Parathyroid adenoma (tissue), 2 donors: ENCODE results near the gene FBXW12.

ENCODE experiments used
- H2AFZ ChIP-seq: fragments of 300-600 bp; sonication (generic); one replicate; pipeline ENCODE4 v1.7.0; 2017; ENCODE audit warnings: antibody characterized with exemption, mild to moderate bottlenecking
- H3K27ac ChIP-seq: fragments of 300-600 bp; sonication (generic); one replicate; pipeline ENCODE4 v1.7.0; 2017
- H3K27me3 ChIP-seq: fragments of 300-600 bp; sonication (generic); one replicate; pipeline ENCODE4 v1.7.0; 2017; ENCODE audit warnings: low read length; ENCODE audit not compliant: control insufficient read depth, insufficient read depth
- H3K36me3 ChIP-seq: fragments of 300-600 bp; sonication (generic); one replicate; pipeline ENCODE4 v1.7.0; 2017; ENCODE audit warnings: low read length; ENCODE audit not compliant: control insufficient read depth, insufficient read depth
- H3K4me1 ChIP-seq: fragments of 300-600 bp; sonication (generic); one replicate; pipeline ENCODE4 v1.7.0; 2017; ENCODE audit warnings: control low read depth
- H3K4me2 ChIP-seq: fragments of 300-600 bp; sonication (generic); one replicate; pipeline ENCODE4 v1.7.0; 2017; ENCODE audit warnings: low read length
- H3K4me3 ChIP-seq: fragments of 300-600 bp; sonication (generic); one replicate; pipeline ENCODE4 v1.7.0; 2017; ENCODE audit warnings: low read depth, low read length
- H3K79me2 ChIP-seq: fragments of 300-600 bp; sonication (generic); one replicate; pipeline ENCODE4 v1.7.0; 2017; ENCODE audit warnings: control low read depth
- H3K9ac ChIP-seq: fragments of 300-600 bp; sonication (generic); one replicate; pipeline ENCODE4 v1.7.0; 2017; ENCODE audit warnings: mild to moderate bottlenecking
- H3K9me3 ChIP-seq: fragments of 300-600 bp; sonication (generic); one replicate; pipeline ENCODE4 v1.7.0; 2017; ENCODE audit warnings: low read length; ENCODE audit not compliant: control insufficient read depth
- TF ChIP-seq, protein P1 (sequence below): fragments of 300-600 bp; sonication (generic); IDR thresholded peaks from one replicate; pipeline ENCODE4 v1.7.0; 2017; ENCODE audit warnings: antibody characterized with exemption, mild to moderate bottlenecking
- donor health status: primary hyperparathyroidism.

FBXW12 gene

DNA sequence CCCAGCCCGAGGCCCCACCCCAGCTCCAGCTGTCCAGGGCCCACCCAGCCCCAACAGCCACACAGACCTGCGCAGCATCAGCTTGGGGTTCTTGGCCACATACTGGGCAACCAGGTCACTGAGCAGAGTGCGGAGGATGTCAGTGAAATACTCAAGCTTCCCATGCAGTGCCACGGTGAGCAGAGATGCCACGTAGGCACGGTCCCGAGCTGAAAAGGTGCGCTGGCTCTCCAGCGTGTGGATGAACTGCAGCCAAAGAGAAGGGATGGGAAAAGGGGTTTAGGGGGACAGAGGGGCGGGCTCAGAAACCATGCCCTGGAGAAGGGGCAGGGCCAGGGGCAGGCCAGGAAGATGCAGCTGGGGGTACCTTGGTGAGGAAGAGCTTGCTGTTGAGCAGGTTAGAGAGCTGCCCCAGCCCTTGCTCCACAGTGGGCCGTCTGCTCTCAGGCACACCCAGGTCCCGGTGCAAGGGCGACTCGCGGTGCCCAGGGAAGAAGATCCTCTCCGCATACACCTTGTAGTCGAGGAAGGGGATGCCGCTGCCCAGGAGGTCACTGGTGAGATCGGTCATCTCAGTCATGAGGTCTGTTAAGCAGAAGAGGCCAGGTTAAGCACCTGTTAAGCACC is 40.5 kb downstream of the FBXW12 start:
- no peak overlapping the region for H3K9ac ChIP-seq
- no peaks in the 10 kb centered on the region for H3K9me3 ChIP-seq
- no peaks in the 10 kb centered on the region for H3K79me2 ChIP-seq
- H3K27me3 ChIP-seq: no peaks in the 10 kb centered on the region
- TF ChIP-seq, protein P1, sequence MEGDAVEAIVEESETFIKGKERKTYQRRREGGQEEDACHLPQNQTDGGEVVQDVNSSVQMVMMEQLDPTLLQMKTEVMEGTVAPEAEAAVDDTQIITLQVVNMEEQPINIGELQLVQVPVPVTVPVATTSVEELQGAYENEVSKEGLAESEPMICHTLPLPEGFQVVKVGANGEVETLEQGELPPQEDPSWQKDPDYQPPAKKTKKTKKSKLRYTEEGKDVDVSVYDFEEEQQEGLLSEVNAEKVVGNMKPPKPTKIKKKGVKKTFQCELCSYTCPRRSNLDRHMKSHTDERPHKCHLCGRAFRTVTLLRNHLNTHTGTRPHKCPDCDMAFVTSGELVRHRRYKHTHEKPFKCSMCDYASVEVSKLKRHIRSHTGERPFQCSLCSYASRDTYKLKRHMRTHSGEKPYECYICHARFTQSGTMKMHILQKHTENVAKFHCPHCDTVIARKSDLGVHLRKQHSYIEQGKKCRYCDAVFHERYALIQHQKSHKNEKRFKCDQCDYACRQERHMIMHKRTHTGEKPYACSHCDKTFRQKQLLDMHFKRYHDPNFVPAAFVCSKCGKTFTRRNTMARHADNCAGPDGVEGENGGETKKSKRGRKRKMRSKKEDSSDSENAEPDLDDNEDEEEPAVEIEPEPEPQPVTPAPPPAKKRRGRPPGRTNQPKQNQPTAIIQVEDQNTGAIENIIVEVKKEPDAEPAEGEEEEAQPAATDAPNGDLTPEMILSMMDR: no peak
- H3K4me3 ChIP-seq: no peak overlapping the region
- H3K36me3 ChIP-seq: no peaks in the 10 kb centered on the region
- no peak overlapping the region for H2AFZ ChIP-seq
- no peaks in the 10 kb centered on the region for H3K4me1 ChIP-seq
- H3K4me2 ChIP-seq: no peak overlapping the region
- H3K27ac ChIP-seq: no peak overlapping the region

DNA sequence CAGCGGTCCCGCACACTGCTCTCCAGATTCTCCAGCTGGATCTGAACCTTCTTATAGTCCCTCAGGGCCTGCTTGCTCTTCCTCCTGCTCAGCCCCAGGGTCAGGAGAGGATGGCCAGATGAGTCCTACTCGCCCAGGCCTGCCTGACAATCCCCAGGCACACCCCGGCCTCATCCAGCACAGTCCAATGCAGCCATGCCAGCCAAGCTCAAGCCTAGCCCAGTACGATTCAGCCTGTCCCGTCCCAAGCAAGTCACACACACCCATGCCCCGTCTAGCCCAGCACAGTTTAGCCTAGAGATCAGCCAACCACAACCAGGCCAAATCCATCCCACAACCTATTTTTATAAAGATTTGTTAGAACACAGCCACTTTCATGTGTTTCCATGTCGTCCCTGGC is 41.1 kb downstream of the FBXW12 start:
- H3K27me3 ChIP-seq: no peaks in the 10 kb centered on the region
- no peak overlapping the region for H3K9ac ChIP-seq
- H2AFZ ChIP-seq: no peak overlapping the region
- H3K4me2 ChIP-seq: no peak overlapping the region
- H3K27ac ChIP-seq: no peak overlapping the region
- no peaks in the 10 kb centered on the region for H3K4me1 ChIP-seq
- no peaks in the 10 kb centered on the region for H3K36me3 ChIP-seq
- H3K9me3 ChIP-seq: no peaks in the 10 kb centered on the region
- H3K79me2 ChIP-seq: no peaks in the 10 kb centered on the region
- TF ChIP-seq, protein P1: no peak
- H3K4me3 ChIP-seq: no peak overlapping the region

DNA sequence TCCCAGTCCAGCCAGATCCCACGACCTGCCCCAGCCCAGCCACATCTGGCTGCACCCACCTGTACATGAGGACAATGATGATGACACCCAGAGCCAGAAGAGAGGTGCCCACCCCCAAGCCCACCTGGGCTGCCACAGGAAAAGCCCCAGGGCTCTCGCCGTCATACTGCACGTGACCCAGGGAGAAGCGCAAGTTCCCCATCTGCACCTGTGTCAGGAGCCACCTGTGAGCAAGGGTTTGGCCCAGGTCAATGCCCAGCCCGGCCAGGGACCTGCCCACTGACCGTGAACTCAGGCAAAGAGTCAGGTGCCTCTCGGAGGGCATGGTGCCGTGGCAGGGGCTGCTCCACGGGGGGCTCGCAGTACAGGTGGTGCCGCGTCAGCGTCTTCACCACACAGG is 41.6 kb downstream of the FBXW12 start:
- Histone ChIP-seq H3K4me1 (no peaks in the 10 kb centered on the region), H3K79me2 (no peaks in the 10 kb centered on the region), H2AFZ (no peak overlapping the region), H3K36me3 (no peaks in the 10 kb centered on the region), H3K9me3 (no peaks in the 10 kb centered on the region), H3K27ac (no peak overlapping the region), H3K4me3 (no peak overlapping the region), H3K27me3 (no peaks in the 10 kb centered on the region), H3K4me2 (no peak overlapping the region), H3K9ac (no peak overlapping the region)
- TF ChIP-seq, protein P1: no peak

DNA sequence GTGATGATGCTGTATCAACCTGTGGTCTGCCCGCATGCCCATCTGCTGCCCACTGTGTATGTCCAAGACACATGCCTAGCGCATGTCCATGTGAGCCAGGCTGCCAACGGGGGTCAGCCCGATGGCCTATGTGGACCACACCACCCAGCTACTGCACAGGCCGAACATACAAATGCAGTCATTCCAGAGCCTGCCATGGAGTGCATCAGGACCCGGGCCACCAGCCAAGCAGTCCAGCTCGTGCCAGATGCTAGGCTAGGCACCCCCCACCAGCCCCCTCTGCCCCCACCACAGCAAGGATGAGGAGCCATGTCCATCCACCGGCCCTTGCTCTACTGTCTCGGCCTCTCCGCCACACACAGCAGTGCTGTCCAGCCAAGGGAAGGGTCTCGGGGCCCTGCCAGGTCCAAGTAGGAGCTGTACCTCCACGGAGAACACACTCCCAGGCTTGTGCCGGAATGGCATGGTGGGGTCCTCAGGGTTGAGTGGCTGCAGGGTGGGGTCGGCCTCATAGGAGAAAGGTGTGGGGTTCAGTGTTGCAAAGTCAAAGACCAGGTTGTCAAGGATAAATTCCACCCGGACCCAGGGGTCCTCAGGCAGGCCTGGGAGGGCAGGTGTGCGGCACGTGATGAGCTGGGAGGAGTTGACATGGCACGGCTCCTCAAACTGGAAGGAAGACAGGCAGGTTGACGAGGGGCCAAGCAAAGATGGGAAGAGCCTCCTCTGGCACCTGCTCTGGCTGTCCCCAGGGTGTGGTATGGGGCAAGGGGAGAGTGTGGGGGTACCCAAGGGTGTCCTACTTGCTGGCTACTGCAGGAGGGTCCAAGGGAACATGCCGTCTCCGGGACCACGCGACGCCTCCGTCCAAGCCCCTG is 42.6 kb downstream of the FBXW12 start:
- H3K36me3 ChIP-seq: no peaks in the 10 kb centered on the region
- TF ChIP-seq, protein P1: no peak
- no peak overlapping the region for H3K4me3 ChIP-seq
- H3K9me3 ChIP-seq: no peaks in the 10 kb centered on the region
- H2AFZ ChIP-seq: no peak overlapping the region
- no peaks in the 10 kb centered on the region for H3K79me2 ChIP-seq
- H3K27ac ChIP-seq: no peak overlapping the region
- H3K9ac ChIP-seq: no peak overlapping the region
- no peak overlapping the region for H3K4me2 ChIP-seq
- H3K4me1 ChIP-seq: no peaks in the 10 kb centered on the region
- no peaks in the 10 kb centered on the region for H3K27me3 ChIP-seq
